ENCODE measurements around the gene KY.

KY gene

GRCh38 chr3:134650431-134651346 is at the start of gene KY:
KY (minus strand) TSS chr3:134651022; CDS start chr3:134650960, 62 bp downstream.
- DNase-seq, result no peak

GRCh38 chr3:134699721-134700120 is 48.9 kb upstream of the KY start:
- no peak for DNase-seq

GRCh38 chr3:134699141-134699711 is 48.4 kb upstream of the KY start:
- DNase-seq, result no peak

- no peak for DNase-seq
Measured at GRCh38 chr3:134697830-134698689, 47.2 kb upstream of the KY start.

- no peak for DNase-seq
Measured at GRCh38 chr3:134696155-134696554, 45.3 kb upstream of the KY start.

GRCh38 chr3:134694946-134695543 is 44.2 kb upstream of the KY start:
- DNase-seq, result no peak

GRCh38 chr3:134694466-134694865 is 43.6 kb upstream of the KY start:
- DNase-seq, result no peak

GRCh38 chr3:134693804-134694203 is 43.0 kb upstream of the KY start:
- no peak for DNase-seq

- no peak for DNase-seq
Measured at GRCh38 chr3:134693226-134693625, 42.4 kb upstream of the KY start.

- no peak for DNase-seq
Measured at GRCh38 chr3:134690226-134690625, 39.4 kb upstream of the KY start.

GRCh38 chr3:134687642-134688041 is 36.8 kb upstream of the KY start:
- DNase-seq, result no peak

- no peak for DNase-seq
Measured at GRCh38 chr3:134685929-134686802, 35.3 kb upstream of the KY start.

- no peak for DNase-seq
Measured at GRCh38 chr3:134682196-134682880, 31.5 kb upstream of the KY start.

- no peak for DNase-seq
Measured at GRCh38 chr3:134681522-134681900, 30.7 kb upstream of the KY start.

GRCh38 chr3:134680796-134681521 is 30.1 kb upstream of the KY start:
- no peak for DNase-seq

GRCh38 chr3:134677987-134678308 is 27.1 kb upstream of the KY start:
- DNase-seq, result no peak

- DNase-seq, result no peak
Measured at GRCh38 chr3:134677196-134677986, 26.6 kb upstream of the KY start.

GRCh38 chr3:134675726-134676256 is 25.0 kb upstream of the KY start:
- DNase-seq, result no peak

GRCh38 chr3:134672571-134672970 is 21.7 kb upstream of the KY start:
- no peak for DNase-seq

GRCh38 chr3:134667956-134668355 is 17.1 kb upstream of the KY start:
- no peak for DNase-seq
